Globus pallidus (tissue), 1 donor: ENCODE results near the gene HSD17B11.
A peak's percentile ranks its signal among the peaks of the same experiment; 100 is the strongest.
"Not testable (repeated sequence)": the region's sequence is repeated elsewhere in the genome, so short reads cannot be mapped to it uniquely, and the experiment has no call there.

Experiments used
- DNase-seq: peaks from one replicate; pipeline ENCODE4 v3.0.0-alpha.2; 2015; ENCODE audit warnings: low spot score

HSD17B11 gene

GRCh38 chr4:87305562-87305961, 85.4 kb downstream of the HSD17B11 start:
- no peak for DNase-seq

- no peak for DNase-seq
These were observed 86.1 kb downstream of the HSD17B11 start for GRCh38 chr4:87304745-87305432.

DNA sequence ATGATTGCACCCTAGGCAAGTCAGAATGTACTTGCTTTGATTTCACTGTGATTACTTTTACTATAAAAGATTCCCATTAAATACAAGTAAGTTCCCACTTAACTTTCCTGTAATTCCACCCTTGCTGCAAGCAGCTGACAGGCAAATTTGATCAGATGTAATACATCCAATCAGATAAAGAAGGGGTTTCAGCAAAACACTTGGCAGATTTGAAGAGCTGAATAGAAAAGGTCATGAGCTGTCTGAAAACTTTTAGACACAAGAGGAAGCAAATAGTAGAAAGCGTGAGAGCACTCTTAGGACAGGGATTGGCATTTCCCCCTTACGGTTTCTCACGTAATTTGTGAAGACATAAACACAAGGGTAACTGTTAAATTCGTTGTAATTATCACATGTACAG, 91.1 kb downstream of the HSD17B11 start:
- peak; percentile 24 for DNase-seq

DNA sequence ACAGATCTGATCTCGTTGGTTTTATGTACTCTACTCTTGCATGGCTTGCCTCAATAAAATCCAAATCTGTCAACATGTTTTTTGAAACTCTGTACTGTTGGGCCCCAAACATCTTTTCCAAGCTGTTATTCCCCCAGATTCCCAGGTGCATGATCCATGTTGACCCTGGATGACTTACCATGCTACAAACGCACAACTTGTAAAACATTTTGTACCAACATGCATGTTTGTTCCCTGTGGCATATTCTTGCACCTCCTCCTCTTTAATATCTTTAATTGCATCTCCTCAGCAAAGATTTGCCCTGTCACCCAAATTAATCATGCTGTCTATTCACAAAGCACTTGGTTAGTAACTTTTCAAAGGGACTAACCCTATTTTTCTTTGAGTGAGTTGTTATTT, 92.6 kb downstream of the HSD17B11 start:
- no peak for DNase-seq

DNA sequence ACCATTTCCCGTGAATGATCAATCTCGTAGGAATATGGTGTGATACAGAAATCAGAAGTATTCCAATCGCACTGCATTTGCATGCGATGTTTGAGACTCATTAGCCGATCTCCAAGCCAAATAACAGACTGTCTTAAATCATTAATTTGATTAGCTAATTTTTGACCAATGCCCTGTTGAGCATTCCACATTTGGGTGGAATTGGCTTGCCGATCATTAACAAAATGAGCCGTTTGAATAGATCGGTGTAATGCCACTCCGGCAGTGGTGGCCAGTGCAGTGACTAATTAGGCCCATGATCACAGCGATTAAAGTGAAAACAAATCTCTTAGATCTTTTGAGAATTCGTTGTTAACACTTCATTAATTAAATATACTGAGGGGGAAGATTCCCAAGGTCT, 96.1 kb downstream of the HSD17B11 start:
- not testable (repeated sequence) for DNase-seq

DNA sequence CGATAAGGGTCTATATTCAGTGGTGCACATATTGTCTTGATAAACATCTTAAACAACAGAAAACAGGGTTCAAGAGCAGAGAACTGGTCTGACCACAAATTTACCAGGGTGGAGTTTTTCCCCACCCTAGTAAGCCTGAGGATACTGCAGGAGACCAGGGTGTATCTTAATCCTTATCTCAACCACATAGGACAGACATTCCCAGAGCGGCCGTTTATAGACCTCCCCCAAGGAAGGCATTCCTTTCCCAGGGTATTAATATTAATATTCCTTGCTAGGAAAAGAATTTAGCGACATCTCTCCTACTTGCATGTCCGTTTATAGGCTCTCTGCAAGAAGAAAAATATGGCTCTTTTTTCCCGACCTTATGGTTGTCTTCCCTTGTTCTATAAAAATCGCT, 97.1 kb downstream of the HSD17B11 start:
- not testable (repeated sequence) for DNase-seq

DNA sequence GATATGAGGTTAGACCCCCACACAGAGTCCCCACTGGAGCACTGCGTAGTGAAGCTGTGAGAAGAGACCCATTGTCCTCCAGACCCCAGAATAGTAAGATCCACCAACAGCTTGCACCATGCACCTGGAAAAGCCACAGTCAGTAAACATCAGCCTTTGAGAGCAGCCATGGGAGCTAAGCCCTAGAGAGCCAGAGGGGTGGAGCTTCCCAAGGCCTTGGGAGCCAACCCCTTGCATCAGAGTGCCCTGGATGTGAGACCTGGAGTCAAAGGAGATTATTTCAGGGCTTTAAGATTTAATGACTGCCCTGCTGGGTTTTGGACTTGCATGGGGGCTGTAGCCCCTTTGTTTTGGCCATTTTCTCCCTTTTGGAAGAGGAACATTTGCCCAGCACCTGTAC, 104.0 kb downstream of the HSD17B11 start:
- no peak for DNase-seq
